ENCODE measurements around the gene NEDD8. TPM values are rescaled to one million over a fixed set of nuclear protein-coding genes. Genes with fewer than 3 reads are reported as not detected.

NEDD8 gene
- total RNA-seq, 1 donor from 2014 or later: 169 TPM

- H3K9me3 Mint-ChIP-seq (ENCODE audit: unreplicated experiment): peaks cover 6% of the 10 kb centered on the region
- no peak overlapping the region for H3K27ac Mint-ChIP-seq (ENCODE audit: unreplicated experiment)
- DNase-seq: no peak
- peaks cover 5% of the 10 kb centered on the region for H3K36me3 Mint-ChIP-seq (ENCODE audit: unreplicated experiment)
- peaks cover 4% of the 10 kb centered on the region for H3K4me1 Mint-ChIP-seq (ENCODE audit: low read depth, unreplicated experiment)
- H3K4me3 Mint-ChIP-seq (ENCODE audit: unreplicated experiment): peak overlapping the region; percentile 97
- peaks cover 3% of the 10 kb centered on the region for H3K27me3 Mint-ChIP-seq (ENCODE audit: unreplicated experiment)
- TF ChIP-seq, protein P1, sequence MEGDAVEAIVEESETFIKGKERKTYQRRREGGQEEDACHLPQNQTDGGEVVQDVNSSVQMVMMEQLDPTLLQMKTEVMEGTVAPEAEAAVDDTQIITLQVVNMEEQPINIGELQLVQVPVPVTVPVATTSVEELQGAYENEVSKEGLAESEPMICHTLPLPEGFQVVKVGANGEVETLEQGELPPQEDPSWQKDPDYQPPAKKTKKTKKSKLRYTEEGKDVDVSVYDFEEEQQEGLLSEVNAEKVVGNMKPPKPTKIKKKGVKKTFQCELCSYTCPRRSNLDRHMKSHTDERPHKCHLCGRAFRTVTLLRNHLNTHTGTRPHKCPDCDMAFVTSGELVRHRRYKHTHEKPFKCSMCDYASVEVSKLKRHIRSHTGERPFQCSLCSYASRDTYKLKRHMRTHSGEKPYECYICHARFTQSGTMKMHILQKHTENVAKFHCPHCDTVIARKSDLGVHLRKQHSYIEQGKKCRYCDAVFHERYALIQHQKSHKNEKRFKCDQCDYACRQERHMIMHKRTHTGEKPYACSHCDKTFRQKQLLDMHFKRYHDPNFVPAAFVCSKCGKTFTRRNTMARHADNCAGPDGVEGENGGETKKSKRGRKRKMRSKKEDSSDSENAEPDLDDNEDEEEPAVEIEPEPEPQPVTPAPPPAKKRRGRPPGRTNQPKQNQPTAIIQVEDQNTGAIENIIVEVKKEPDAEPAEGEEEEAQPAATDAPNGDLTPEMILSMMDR (IDR thresholded peaks at IDR 0.05; ENCODE audit: partially characterized antibody, unreplicated experiment): no peak
Measured at GRCh38 chr14:24233538-24233866, 1.3 kb upstream of the NEDD8 start.

DNA sequence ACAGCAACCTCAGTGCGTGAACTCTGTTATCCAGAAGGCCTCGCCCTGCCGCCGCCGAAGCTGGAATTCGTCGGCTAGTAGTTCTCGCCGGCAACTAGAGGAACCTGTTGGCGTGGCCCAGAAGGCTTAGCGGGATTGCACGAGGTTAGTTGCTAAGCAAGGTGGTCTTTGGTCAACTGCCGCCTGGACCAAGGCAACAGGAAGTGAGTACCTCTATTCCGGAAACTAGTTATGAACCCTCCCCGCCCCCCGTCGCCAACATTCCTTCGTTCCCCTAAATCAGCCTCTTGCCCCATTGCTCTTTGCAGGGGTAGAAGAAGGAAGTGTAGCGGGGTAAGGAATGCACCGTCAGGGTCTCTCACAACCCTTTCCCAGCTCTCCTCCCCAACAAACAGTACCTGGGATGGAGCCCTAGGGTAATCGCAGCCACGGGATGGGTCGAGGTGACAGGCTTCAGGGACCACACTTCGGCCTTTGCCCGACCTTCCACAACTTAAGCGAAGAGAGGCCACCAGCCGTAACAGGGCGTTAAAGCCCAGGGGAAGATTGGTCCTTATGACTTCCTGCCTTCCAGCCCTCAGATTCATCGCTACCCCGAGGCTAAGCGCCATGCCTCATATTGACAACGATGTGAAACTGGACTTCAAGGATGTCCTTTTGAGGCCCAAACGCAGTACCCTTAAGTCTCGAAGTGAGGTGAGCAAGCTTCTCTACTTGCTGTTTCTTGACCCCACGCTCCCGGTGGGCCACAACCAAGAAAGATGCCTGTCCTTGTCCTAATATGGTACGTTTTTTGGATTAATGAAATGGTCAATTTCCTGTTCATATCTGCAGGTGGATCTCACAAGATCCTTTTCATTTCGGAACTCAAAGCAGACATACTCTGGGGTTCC is 724 bp upstream of the NEDD8 start, which contains the start of gene GMPR2:
Gene GMPR2 (plus strand): TSS at position 285 of the 893 bp plus-strand sequence. CDS start 325 bp downstream, at position 610.
- Mint-ChIP-seq H3K4me3 (ENCODE audit: unreplicated experiment) (peak within 1 kb of the TSS; percentile 97), H3K27me3 (ENCODE audit: unreplicated experiment) (peaks cover 3% of the 10 kb centered on the region), H3K9me3 (ENCODE audit: unreplicated experiment) (peaks cover 6% of the 10 kb centered on the region), H3K4me1 (ENCODE audit: low read depth, unreplicated experiment) (peaks cover 4% of the 10 kb centered on the region), H3K36me3 (ENCODE audit: unreplicated experiment) (peaks cover 2% of the 10 kb centered on the region), H3K27ac (ENCODE audit: unreplicated experiment) (peak within 1 kb of the TSS; percentile 84)
- no peak for DNase-seq
- TF ChIP-seq, protein P1 (IDR thresholded peaks at IDR 0.05; ENCODE audit: partially characterized antibody, unreplicated experiment): no peak

DNA sequence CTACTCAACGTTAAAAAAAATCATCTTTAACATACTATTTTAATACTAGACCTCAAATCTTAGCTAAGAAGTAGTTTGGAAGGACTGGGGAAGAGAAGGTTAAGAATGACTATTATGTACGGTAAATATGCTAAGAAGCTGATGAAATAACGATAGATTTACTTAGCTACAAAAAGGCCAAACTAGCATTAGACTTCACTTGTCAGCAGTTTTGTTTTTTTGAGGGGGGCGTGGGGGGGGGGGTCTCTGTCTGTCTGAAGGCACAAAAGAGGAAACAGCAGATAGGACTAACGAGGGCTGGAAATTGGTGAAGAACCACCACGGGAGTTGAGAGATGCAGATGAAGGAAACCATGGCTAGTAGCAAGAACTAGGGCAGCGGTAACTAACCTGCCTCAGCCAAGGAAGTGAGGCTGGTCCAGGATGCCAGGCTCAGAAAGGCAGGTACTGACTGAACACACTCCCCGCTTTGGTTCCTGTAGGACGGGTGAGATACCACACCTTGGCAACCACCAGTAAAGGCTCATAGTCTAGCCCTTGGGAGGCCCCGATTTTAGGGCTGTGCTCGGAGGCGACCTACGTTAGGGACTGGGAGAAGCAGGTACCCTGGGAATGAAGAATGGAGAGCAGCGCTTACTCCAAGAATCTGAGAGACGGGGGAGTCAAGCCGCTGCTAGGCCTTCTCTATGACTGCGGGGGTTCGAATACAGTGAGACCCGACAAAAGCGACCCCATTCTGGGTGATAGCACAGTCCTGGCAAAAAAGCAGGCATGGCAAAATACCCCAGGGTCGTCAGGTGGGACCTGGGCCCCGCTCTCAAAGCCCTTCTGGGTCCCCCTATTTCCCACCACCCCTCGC is 675 bp downstream of the NEDD8 start:
- H3K27me3 Mint-ChIP-seq (ENCODE audit: unreplicated experiment): peaks cover 3% of the 10 kb centered on the region
- H3K27ac Mint-ChIP-seq (ENCODE audit: unreplicated experiment): peak overlapping the region; percentile 84
- TF ChIP-seq, protein P1 (IDR thresholded peaks at IDR 0.05; ENCODE audit: partially characterized antibody, unreplicated experiment): no peak
- no peaks in the 10 kb centered on the region for H3K36me3 Mint-ChIP-seq (ENCODE audit: unreplicated experiment)
- peaks cover 4% of the 10 kb centered on the region for H3K4me1 Mint-ChIP-seq (ENCODE audit: low read depth, unreplicated experiment)
- no peak for DNase-seq
- peaks cover 6% of the 10 kb centered on the region for H3K9me3 Mint-ChIP-seq (ENCODE audit: unreplicated experiment)
- peak overlapping the region; percentile 97 for H3K4me3 Mint-ChIP-seq (ENCODE audit: unreplicated experiment)

DNA sequence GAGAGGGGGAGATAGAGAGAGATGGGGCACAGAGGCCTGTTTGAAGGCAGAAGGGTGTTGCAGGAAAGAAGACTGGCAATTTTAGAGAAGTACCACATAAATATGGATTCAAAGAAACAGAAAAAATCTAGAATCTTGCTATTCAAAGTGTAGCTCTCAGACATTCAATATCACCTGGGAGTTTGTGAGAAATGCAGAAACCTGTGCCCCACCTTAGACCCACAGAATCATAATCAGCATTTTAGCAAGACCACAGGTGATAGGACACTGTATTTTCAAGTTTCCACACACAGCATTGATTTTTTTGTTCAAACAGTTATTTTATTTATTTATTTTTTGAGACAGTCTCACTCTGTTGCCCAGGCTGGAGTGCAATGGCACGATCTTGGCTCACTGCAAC is 3.3 kb downstream of the NEDD8 start:
- Mint-ChIP-seq H3K9me3 (ENCODE audit: unreplicated experiment) (peaks cover 3% of the 10 kb centered on the region), H3K27ac (ENCODE audit: unreplicated experiment) (no peak overlapping the region), H3K4me1 (ENCODE audit: low read depth, unreplicated experiment) (peaks cover 4% of the 10 kb centered on the region), H3K27me3 (ENCODE audit: unreplicated experiment) (peaks cover 3% of the 10 kb centered on the region), H3K4me3 (ENCODE audit: unreplicated experiment) (no peak overlapping the region), H3K36me3 (ENCODE audit: unreplicated experiment) (no peaks in the 10 kb centered on the region)
- TF ChIP-seq, protein P1 (IDR thresholded peaks at IDR 0.05; ENCODE audit: partially characterized antibody, unreplicated experiment): no peak
- no peak for DNase-seq
